Cardiac muscle cell (in vitro differentiated cells and primary cell): Measurements from ENCODE around the gene RGS10. TPM values are rescaled to one million over a fixed set of nuclear protein-coding genes. Genes with fewer than 3 reads are reported as not detected.

Source experiments
- DNase-seq, 2 donors: peaks; one replicate each; pipeline versions ENCODE4 v3.0.0 to v3.0.0-alpha.2; 2010 to 2017; ENCODE audit warnings: low read depth in 1 of 2, low spot score in 1 of 2
- H3K27ac ChIP-seq: fragments of 200-600 bp; sonication (generic); 2 replicates; pipeline ENCODE4 v1.5.1; 2016
- H3K27me3 ChIP-seq: fragments of 200-600 bp; sonication (generic); 2 replicates; pipeline ENCODE4 v1.6.0; 2016; ENCODE audit warnings: control low read depth
- H3K36me3 ChIP-seq: fragments of 200-600 bp; sonication (generic); 2 replicates; pipeline ENCODE4 v1.5.1; 2016; ENCODE audit warnings: control low read depth
- H3K4me1 ChIP-seq: fragments of 200-600 bp; sonication (generic); 2 replicates; pipeline ENCODE4 v1.8.1; 2017; ENCODE audit warnings: low read depth, mild to moderate bottlenecking, mixed run types
- H3K4me3 ChIP-seq: fragments of 200-600 bp; sonication (generic); 2 replicates; pipeline ENCODE4 v1.5.1; 2016; ENCODE audit warnings: mild to moderate bottlenecking
- H3K9me3 ChIP-seq: fragments of 200-600 bp; sonication (generic); 2 replicates; pipeline ENCODE4 v1.5.1; 2017; ENCODE audit warnings: low read depth, mild to moderate bottlenecking, control low read depth
- CTCF ChIP-seq: IDR thresholded peaks from 2 replicates; pipeline ENCODE4 v1.5.1; 2012; ENCODE audit warnings: low read depth, mild to moderate bottlenecking, low read length
- polyA plus RNA-seq: library from polyadenylated mRNA; unstranded; fragments of >200 nt; fragmentation: Nextera tagmentation; extraction: Ambion mirVana; gene quantifications from 2 replicates; pipeline ENCODE4 v1.2.1, GENCODE V29; 2016
- total RNA-seq: library from RNA; depleted of rRNA; stranded (reverse); fragments of >200 nt; gene quantifications from 2 replicates; pipeline ENCODE4 v1.2.3, GENCODE V29; 2016

The RGS10 gene
- total and polyA plus RNA-seq, 2 experiments from 2014 or later, result 0.73 to 1.6 TPM

- Histone ChIP-seq H3K27ac (no peak overlapping the region), H3K4me1 (peaks cover 10% of the 10 kb centered on the region), H3K9me3 (no peaks in the 10 kb centered on the region), H3K27me3 (peaks cover 82% of the 10 kb centered on the region), H3K36me3 (no peaks in the 10 kb centered on the region), H3K4me3 (peak overlapping the region; percentile 48)
- DNase-seq, result peak; percentile 52 to 64
- peak; percentile 60 for TF ChIP-seq CTCF
Observed at GRCh38 chr10:119542988-119543813, 682 bp upstream of the RGS10 start.

- H3K36me3 ChIP-seq, result no peaks in the 10 kb centered on the region
- TF ChIP-seq CTCF, result no peak
- peaks cover 79% of the 10 kb centered on the region for H3K27me3 ChIP-seq
- peaks cover 10% of the 10 kb centered on the region for H3K4me1 ChIP-seq
- no peak overlapping the region for H3K27ac ChIP-seq
- peak overlapping the region; percentile 48 for H3K4me3 ChIP-seq
- peak in 1 of 2 donors; percentile 15 for DNase-seq
- H3K9me3 ChIP-seq, result no peaks in the 10 kb centered on the region
Observed at GRCh38 chr10:119541459-119542356, 811 bp downstream of the RGS10 start.

- no peak for TF ChIP-seq CTCF
- Histone ChIP-seq H3K4me3 (no peak overlapping the region), H3K9me3 (no peaks in the 10 kb centered on the region)
Observed at GRCh38 chr10:119541046-119541445, 1.5 kb downstream of the RGS10 start.

GRCh38 chr10:119540038-119540437 is 2.5 kb downstream of the RGS10 start:
- Histone ChIP-seq H3K4me3 (no peak overlapping the region), H3K4me1 (peaks cover 10% of the 10 kb centered on the region), H3K27ac (no peak overlapping the region), H3K9me3 (no peaks in the 10 kb centered on the region), H3K36me3 (no peaks in the 10 kb centered on the region), H3K27me3 (peaks cover 64% of the 10 kb centered on the region)
- DNase-seq, result no peak
- no peak for TF ChIP-seq CTCF

More at GRCh38 chr10:119541046-119541445, 1.5 kb downstream of the RGS10 start:
- Histone ChIP-seq H3K27me3 (peaks cover 73% of the 10 kb centered on the region), H3K27ac (no peak overlapping the region), H3K4me1 (peaks cover 10% of the 10 kb centered on the region), H3K36me3 (no peaks in the 10 kb centered on the region)
- DNase-seq, result no peak

- TF ChIP-seq CTCF, result no peak
- H3K36me3 ChIP-seq, result no peaks in the 10 kb centered on the region
- peaks cover 57% of the 10 kb centered on the region for H3K27me3 ChIP-seq
- H3K4me1 ChIP-seq, result peaks cover 10% of the 10 kb centered on the region
- no peaks in the 10 kb centered on the region for H3K9me3 ChIP-seq
- H3K27ac ChIP-seq, result no peak overlapping the region
- DNase-seq, result no peak
- no peak overlapping the region for H3K4me3 ChIP-seq
Observed at GRCh38 chr10:119539359-119539825, 3.1 kb downstream of the RGS10 start.
